Upper lobe of left lung (tissue), 6 donors: Measurements from ENCODE around the gene SYNPO2. TPM values are rescaled to one million over a fixed set of nuclear protein-coding genes. Genes with fewer than 3 reads are reported as not detected.

Experiments used
- ATAC-seq, 2 donors: fragments of 200-7000 bp; cut with Tn5 transposase; one replicate each; pipeline ENCODE4 v1.9.1; 2022; ENCODE audit warnings: mild to moderate bottlenecking in 2 of 2, moderate library complexity in 2 of 2; ENCODE audit not compliant: low FRiP score in 2 of 2
- DNase-seq, 2 donors: peaks; one replicate each; pipeline ENCODE4 v3.0.0-alpha.2; 2019 to 2020
- H3K27ac ChIP-seq, 4 donors: fragments of 200-600 bp; sonication (generic); one replicate each; pipeline ENCODE4 v1.5.1; 2016 to 2019
- H3K27me3 ChIP-seq, 4 donors: fragments of 200-600 bp; sonication (generic); one replicate each; pipeline ENCODE4 v1.5.1; 2017 to 2019
- H3K36me3 ChIP-seq, 4 donors: fragments of 200-600 bp; sonication (generic); one replicate each; pipeline ENCODE4 v1.5.1; 2016 to 2019
- H3K4me1 ChIP-seq, 4 donors: fragments of 200-600 bp; sonication (generic); one replicate each; pipeline ENCODE4 v1.5.1; 2018 to 2019
- H3K4me3 ChIP-seq, 4 donors: fragments of 200-600 bp; sonication (generic); one replicate each; pipeline ENCODE4 v1.5.1; 2017 to 2019; ENCODE audit warnings: mild to moderate bottlenecking in 2 of 4, moderate library complexity in 1 of 4
- H3K9me3 ChIP-seq, 4 donors: fragments of 200-600 bp; sonication (generic); one replicate each; pipeline ENCODE4 v1.5.1; 2018 to 2019
- CTCF ChIP-seq, 6 experiments: fragments of 450-650 bp in 4 of 6; fragments of 200-600 bp in 2 of 6; sonication (generic) in 2 of 6; IDR thresholded peaks; one replicate each; pipeline ENCODE4 v1.5.1; 2016 to 2019; ENCODE audit warnings: antibody characterized with exemption in 6 of 6
- EP300 ChIP-seq, 4 donors: sonication (generic); formaldehyde crosslinking; IDR thresholded peaks; one replicate each; pipeline ENCODE4 v1.5.1; 2017; ENCODE audit warnings: antibody characterized with exemption in 4 of 4, control low read depth in 2 of 4
- POLR2A ChIP-seq, 4 donors: fragments of 450-650 bp; IDR thresholded peaks; one replicate each; pipeline ENCODE4 v1.5.1; 2016 to 2017; ENCODE audit warnings: antibody characterized with exemption in 4 of 4, mild to moderate bottlenecking in 2 of 4
- POLR2AphosphoS5 ChIP-seq, 2 donors: sonication (generic); formaldehyde crosslinking; IDR thresholded peaks; one replicate each; pipeline ENCODE4 v1.5.1; 2017; ENCODE audit warnings: antibody characterized with exemption in 2 of 2
- WGBS, 2 donors: methylation state at CpG; one replicate each; pipeline ENCODE4 v1.1.5; 2017 to 2018; 5-methylcytosine and 5-hydroxymethylcytosine counted together
- total RNA-seq, 6 donors: library from RNA; depleted of rRNA in 4 of 6; stranded (reverse); fragments of >200 nt in 4 of 6; gene quantifications; one replicate each; pipeline versions ENCODE4 v1.1.0 to v1.2.1, GENCODE V29; 2016 to 2021
- donor health status: DM: no; HTN: no; CAD: no; lungs with moderate emphysema.
- donor health status: DM: no; HTN: yes; CAD: no; lungs with severe emphysema.

The SYNPO2 gene
- total RNA-seq, 6 donors from 2014 or later: 7.9 to 56.3 (median 17.0) TPM

- Histone ChIP-seq H3K36me3 (no peaks in the 10 kb centered on the region), H3K9me3 (no peaks in the 10 kb centered on the region), H3K4me1 (peaks cover 0 to 5% (median 2%) of the 10 kb centered on the region in 4 donors), H3K4me3 (peak overlapping the region; percentile 11 to 53 (median 42)), H3K27me3 (no peaks in the 10 kb centered on the region), H3K27ac (peak overlapping the region in 3 of 4 donors; percentile 8 to 64 (median 19))
- TF ChIP-seq EP300 (IDR thresholded peaks at IDR 0.05) (no peak), POLR2A (IDR thresholded peaks at IDR 0.05) (no peak), POLR2AphosphoS5 (IDR thresholded peaks at IDR 0.05) (no peak), CTCF (IDR thresholded peaks at IDR 0.05) (no peak)
- ATAC-seq (peak in 1 of 2 donors; percentile 24), DNase-seq (no peak)
- WGBS, 2 donors: 29 to 39% methylated on average over 8 of the region's 8 CpGs
These were observed 38.0 kb upstream of the SYNPO2 start for GRCh38 chr4:118850488-118851173.

GRCh38 chr4:118857760-118858159 lies 30.9 kb upstream of the SYNPO2 start:
- Histone ChIP-seq H3K4me1 (no peaks in the 10 kb centered on the region), H3K27me3 (no peaks in the 10 kb centered on the region), H3K9me3 (no peaks in the 10 kb centered on the region), H3K27ac (no peak overlapping the region), H3K36me3 (no peaks in the 10 kb centered on the region), H3K4me3 (no peak overlapping the region)
- 80 to 84% methylated on average over 2 of the region's 2 CpGs for WGBS, 2 donors
- TF ChIP-seq EP300 (IDR thresholded peaks at IDR 0.05): no peak
- TF ChIP-seq POLR2AphosphoS5 (IDR thresholded peaks at IDR 0.05): no peak
- no peak for TF ChIP-seq CTCF (IDR thresholded peaks at IDR 0.05)
- TF ChIP-seq POLR2A (IDR thresholded peaks at IDR 0.05): no peak
- DNase-seq (no peak), ATAC-seq (no peak)

- no peak for DNase-seq
- 79 to 87% methylated on average over 2 of the region's 2 CpGs for WGBS, 2 donors
- Histone ChIP-seq H3K27ac (no peak overlapping the region), H3K4me1 (no peaks in the 10 kb centered on the region), H3K27me3 (no peaks in the 10 kb centered on the region), H3K4me3 (no peak overlapping the region), H3K9me3 (no peaks in the 10 kb centered on the region), H3K36me3 (no peaks in the 10 kb centered on the region)
- no peak for ATAC-seq
- TF ChIP-seq EP300 (IDR thresholded peaks at IDR 0.05) (no peak), CTCF (IDR thresholded peaks at IDR 0.05) (no peak), POLR2A (IDR thresholded peaks at IDR 0.05) (no peak), POLR2AphosphoS5 (IDR thresholded peaks at IDR 0.05) (no peak)
These were observed 29.9 kb upstream of the SYNPO2 start for GRCh38 chr4:118858779-118859178.

GRCh38 chr4:118865091-118865708 lies 23.5 kb upstream of the SYNPO2 start:
- peak in 1 of 2 donors; percentile 53 for DNase-seq
- TF ChIP-seq CTCF (IDR thresholded peaks at IDR 0.05) (peak; percentile 23 to 54 (median 44)), POLR2AphosphoS5 (IDR thresholded peaks at IDR 0.05) (no peak), POLR2A (IDR thresholded peaks at IDR 0.05) (no peak), EP300 (IDR thresholded peaks at IDR 0.05) (no peak)
- H3K27ac ChIP-seq: no peak overlapping the region
- no peaks in the 10 kb centered on the region for H3K4me1 ChIP-seq
- H3K9me3 ChIP-seq: no peaks in the 10 kb centered on the region
- no peaks in the 10 kb centered on the region for H3K27me3 ChIP-seq
- no peaks in the 10 kb centered on the region for H3K36me3 ChIP-seq
- WGBS, 2 donors: 9 to 20% methylated on average over 5 of the region's 5 CpGs
- ATAC-seq: peak; percentile 68 to 79
- H3K4me3 ChIP-seq: no peak overlapping the region
